Left renal cortex interstitium (tissue), 4 donors: ENCODE measurements around the gene SYT2. TPM values are rescaled to one million over a fixed set of nuclear protein-coding genes. Genes with fewer than 3 reads are reported as not detected.
"Not testable (repeated sequence)": the region's sequence is repeated elsewhere in the genome, so short reads cannot be mapped to it uniquely, and the experiment has no call there.

Experiments used
- DNase-seq, 4 donors: peaks; one replicate each; pipeline ENCODE4 v3.0.0-alpha.2; 2013; ENCODE audit warnings: low read depth in 4 of 4, low spot score in 2 of 4, missing footprints in 1 of 4
- polyA plus RNA-seq, 4 donors: library from polyadenylated mRNA; unstranded; fragments of 120-200 nt; gene quantifications; one replicate each; pipeline ENCODE4 v1.2.1, GENCODE V29; 2013; ENCODE audit not compliant: insufficient read length in 4 of 4

The SYT2 gene
- polyA plus RNA-seq, 4 donors: 1.9 to 2.9 (median 2.1) TPM

- DNase-seq: no peak
Measured at GRCh38 chr1:202645097-202645476, 65.2 kb downstream of the SYT2 start.

- no peak for DNase-seq
Measured at GRCh38 chr1:202644219-202645096, 65.8 kb downstream of the SYT2 start.

GRCh38 chr1:202643397-202644218 lies 66.6 kb downstream of the SYT2 start:
- DNase-seq: no peak

GRCh38 chr1:202642619-202643291 lies 67.5 kb downstream of the SYT2 start:
- DNase-seq: no peak

- no peak for DNase-seq
Measured at GRCh38 chr1:202642212-202642611, 68.0 kb downstream of the SYT2 start.

GRCh38 chr1:202639500-202639899 lies 70.8 kb downstream of the SYT2 start:
- no peak for DNase-seq

- not testable (repeated sequence) for DNase-seq
Measured at GRCh38 chr1:202638701-202639305, 71.5 kb downstream of the SYT2 start.

GRCh38 chr1:202638019-202638700 lies 72.1 kb downstream of the SYT2 start:
- no peak for DNase-seq

GRCh38 chr1:202637321-202638018 lies 72.8 kb downstream of the SYT2 start:
- not testable (repeated sequence) for DNase-seq

GRCh38 chr1:202636171-202636570 lies 74.1 kb downstream of the SYT2 start:
- not testable (repeated sequence) for DNase-seq

GRCh38 chr1:202632241-202632640 lies 78.0 kb downstream of the SYT2 start:
- DNase-seq: no peak

GRCh38 chr1:202631076-202631923 lies 79.0 kb downstream of the SYT2 start:
- DNase-seq: no peak

GRCh38 chr1:202630541-202630940 lies 79.7 kb downstream of the SYT2 start:
- no peak for DNase-seq

GRCh38 chr1:202630096-202630495 lies 80.2 kb downstream of the SYT2 start:
- not testable (repeated sequence) for DNase-seq

- not testable (repeated sequence) for DNase-seq
Measured at GRCh38 chr1:202629257-202629811, 80.9 kb downstream of the SYT2 start.

GRCh38 chr1:202628646-202629215 lies 81.5 kb downstream of the SYT2 start:
- no peak for DNase-seq

- DNase-seq: no peak
Measured at GRCh38 chr1:202627841-202628565, 82.3 kb downstream of the SYT2 start.
